ENCODE measurements around the gene C14orf39. TPM values are rescaled to one million over a fixed set of nuclear protein-coding genes. Genes with fewer than 3 reads are reported as not detected.
A peak's percentile ranks its signal among the peaks of the same experiment; 100 is the strongest.

The C14orf39 gene
- total RNA-seq, 1 experiment from 2014 or later = 2.5 TPM

DNA sequence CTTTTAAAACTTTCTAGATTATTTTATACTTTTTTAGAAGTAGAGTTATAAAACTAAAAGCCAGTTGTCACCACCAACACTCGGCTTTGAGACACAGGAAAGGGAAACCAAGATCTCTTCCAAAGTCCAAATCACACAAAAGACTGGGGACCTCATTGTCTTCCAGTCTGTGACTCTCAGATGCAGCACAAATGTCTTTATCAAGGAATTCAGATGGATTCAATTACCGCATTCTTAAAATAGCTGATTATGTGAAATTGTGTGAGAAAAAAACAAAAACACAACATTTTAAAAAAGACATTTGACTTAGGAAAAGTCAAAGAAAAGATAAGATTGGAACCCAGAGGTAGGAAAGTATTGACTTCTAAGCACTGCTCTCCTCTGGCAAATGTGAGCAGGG lies 19.6 kb upstream of the C14orf39 start:
- peak overlapping the region; percentile 72 for H3K4me3 Mint-ChIP-seq
- peaks cover 100% of the 10 kb centered on the region for H3K27me3 Mint-ChIP-seq (ENCODE audit: low read depth)
- peaks cover 44% of the 10 kb centered on the region for H3K4me1 Mint-ChIP-seq
- ChIA-PET POLR2A (interaction anchor here (1.9 kb wide), 1 partner anchor 11 kb away, joined by 8 read pairs; no protein-coding TSS in a partner anchor), CTCF (interaction anchor here (1.5 to 4.7 kb wide), 2 partner anchors 56 to 156 kb away, joined by 6 to 22 read pairs; no protein-coding TSS in a partner anchor)
- no peaks in the 10 kb centered on the region for H3K9me3 Mint-ChIP-seq
- DNase-seq (ENCODE audit: low spot score) (no peak), ATAC-seq (no peak)
- no peak overlapping the region for H3K27ac Mint-ChIP-seq
- H3K36me3 Mint-ChIP-seq = no peaks in the 10 kb centered on the region
- TF ChIP-seq, protein P1, sequence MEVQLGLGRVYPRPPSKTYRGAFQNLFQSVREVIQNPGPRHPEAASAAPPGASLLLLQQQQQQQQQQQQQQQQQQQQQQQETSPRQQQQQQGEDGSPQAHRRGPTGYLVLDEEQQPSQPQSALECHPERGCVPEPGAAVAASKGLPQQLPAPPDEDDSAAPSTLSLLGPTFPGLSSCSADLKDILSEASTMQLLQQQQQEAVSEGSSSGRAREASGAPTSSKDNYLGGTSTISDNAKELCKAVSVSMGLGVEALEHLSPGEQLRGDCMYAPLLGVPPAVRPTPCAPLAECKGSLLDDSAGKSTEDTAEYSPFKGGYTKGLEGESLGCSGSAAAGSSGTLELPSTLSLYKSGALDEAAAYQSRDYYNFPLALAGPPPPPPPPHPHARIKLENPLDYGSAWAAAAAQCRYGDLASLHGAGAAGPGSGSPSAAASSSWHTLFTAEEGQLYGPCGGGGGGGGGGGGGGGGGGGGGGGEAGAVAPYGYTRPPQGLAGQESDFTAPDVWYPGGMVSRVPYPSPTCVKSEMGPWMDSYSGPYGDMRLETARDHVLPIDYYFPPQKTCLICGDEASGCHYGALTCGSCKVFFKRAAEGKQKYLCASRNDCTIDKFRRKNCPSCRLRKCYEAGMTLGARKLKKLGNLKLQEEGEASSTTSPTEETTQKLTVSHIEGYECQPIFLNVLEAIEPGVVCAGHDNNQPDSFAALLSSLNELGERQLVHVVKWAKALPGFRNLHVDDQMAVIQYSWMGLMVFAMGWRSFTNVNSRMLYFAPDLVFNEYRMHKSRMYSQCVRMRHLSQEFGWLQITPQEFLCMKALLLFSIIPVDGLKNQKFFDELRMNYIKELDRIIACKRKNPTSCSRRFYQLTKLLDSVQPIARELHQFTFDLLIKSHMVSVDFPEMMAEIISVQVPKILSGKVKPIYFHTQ (CRISPR knock-in tag; IDR thresholded peaks at IDR 0.05) = no peak
- no peak for TF ChIP-seq SMAD4 (CRISPR knock-in tag; IDR thresholded peaks at IDR 0.05)
- TF ChIP-seq NFYB (CRISPR knock-in tag; conservative IDR thresholded peaks at IDR 0.05; ENCODE audit: low read depth) = no peak
- TF ChIP-seq TEAD1 (CRISPR knock-in tag; IDR thresholded peaks at IDR 0.05) = no peak
- TF ChIP-seq ZNF317 (CRISPR knock-in tag; IDR thresholded peaks at IDR 0.05; ENCODE audit: borderline replicate concordance, low read depth) = no peak
- TF ChIP-seq E2F5 (CRISPR knock-in tag; IDR thresholded peaks at IDR 0.05) = no peak
- no peak for TF ChIP-seq GTF2I (CRISPR knock-in tag; conservative IDR thresholded peaks at IDR 0.05)
- no peak for TF ChIP-seq RORB (CRISPR knock-in tag; IDR thresholded peaks at IDR 0.05)
- TF ChIP-seq, protein P2, sequence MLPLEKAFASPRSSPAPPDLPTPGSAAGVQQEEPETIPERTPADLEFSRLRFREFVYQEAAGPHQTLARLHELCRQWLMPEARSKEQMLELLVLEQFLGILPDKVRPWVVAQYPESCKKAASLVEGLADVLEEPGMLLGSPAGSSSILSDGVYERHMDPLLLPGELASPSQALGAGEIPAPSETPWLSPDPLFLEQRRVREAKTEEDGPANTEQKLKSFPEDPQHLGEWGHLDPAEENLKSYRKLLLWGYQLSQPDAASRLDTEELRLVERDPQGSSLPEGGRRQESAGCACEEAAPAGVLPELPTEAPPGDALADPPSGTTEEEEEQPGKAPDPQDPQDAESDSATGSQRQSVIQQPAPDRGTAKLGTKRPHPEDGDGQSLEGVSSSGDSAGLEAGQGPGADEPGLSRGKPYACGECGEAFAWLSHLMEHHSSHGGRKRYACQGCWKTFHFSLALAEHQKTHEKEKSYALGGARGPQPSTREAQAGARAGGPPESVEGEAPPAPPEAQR (CRISPR knock-in tag; IDR thresholded peaks at IDR 0.05) = no peak
- TF ChIP-seq ZNF423 (CRISPR knock-in tag; IDR thresholded peaks at IDR 0.05) = no peak
- TF ChIP-seq, protein P3, sequence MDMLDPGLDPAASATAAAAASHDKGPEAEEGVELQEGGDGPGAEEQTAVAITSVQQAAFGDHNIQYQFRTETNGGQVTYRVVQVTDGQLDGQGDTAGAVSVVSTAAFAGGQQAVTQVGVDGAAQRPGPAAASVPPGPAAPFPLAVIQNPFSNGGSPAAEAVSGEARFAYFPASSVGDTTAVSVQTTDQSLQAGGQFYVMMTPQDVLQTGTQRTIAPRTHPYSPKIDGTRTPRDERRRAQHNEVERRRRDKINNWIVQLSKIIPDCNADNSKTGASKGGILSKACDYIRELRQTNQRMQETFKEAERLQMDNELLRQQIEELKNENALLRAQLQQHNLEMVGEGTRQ (CRISPR knock-in tag; IDR thresholded peaks at IDR 0.05) = no peak
- TF ChIP-seq ETV6 (CRISPR knock-in tag; IDR thresholded peaks at IDR 0.05) = no peak
- no peak for TF ChIP-seq OVOL2 (CRISPR knock-in tag; IDR thresholded peaks at IDR 0.05; ENCODE audit: borderline replicate concordance)
- TF ChIP-seq, protein P4, sequence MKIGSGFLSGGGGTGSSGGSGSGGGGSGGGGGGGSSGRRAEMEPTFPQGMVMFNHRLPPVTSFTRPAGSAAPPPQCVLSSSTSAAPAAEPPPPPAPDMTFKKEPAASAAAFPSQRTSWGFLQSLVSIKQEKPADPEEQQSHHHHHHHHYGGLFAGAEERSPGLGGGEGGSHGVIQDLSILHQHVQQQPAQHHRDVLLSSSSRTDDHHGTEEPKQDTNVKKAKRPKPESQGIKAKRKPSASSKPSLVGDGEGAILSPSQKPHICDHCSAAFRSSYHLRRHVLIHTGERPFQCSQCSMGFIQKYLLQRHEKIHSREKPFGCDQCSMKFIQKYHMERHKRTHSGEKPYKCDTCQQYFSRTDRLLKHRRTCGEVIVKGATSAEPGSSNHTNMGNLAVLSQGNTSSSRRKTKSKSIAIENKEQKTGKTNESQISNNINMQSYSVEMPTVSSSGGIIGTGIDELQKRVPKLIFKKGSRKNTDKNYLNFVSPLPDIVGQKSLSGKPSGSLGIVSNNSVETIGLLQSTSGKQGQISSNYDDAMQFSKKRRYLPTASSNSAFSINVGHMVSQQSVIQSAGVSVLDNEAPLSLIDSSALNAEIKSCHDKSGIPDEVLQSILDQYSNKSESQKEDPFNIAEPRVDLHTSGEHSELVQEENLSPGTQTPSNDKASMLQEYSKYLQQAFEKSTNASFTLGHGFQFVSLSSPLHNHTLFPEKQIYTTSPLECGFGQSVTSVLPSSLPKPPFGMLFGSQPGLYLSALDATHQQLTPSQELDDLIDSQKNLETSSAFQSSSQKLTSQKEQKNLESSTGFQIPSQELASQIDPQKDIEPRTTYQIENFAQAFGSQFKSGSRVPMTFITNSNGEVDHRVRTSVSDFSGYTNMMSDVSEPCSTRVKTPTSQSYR (CRISPR knock-in tag; IDR thresholded peaks at IDR 0.05) = no peak
- TF ChIP-seq, protein P5, sequence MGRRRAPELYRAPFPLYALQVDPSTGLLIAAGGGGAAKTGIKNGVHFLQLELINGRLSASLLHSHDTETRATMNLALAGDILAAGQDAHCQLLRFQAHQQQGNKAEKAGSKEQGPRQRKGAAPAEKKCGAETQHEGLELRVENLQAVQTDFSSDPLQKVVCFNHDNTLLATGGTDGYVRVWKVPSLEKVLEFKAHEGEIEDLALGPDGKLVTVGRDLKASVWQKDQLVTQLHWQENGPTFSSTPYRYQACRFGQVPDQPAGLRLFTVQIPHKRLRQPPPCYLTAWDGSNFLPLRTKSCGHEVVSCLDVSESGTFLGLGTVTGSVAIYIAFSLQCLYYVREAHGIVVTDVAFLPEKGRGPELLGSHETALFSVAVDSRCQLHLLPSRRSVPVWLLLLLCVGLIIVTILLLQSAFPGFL (CRISPR knock-in tag; IDR thresholded peaks at IDR 0.05; ENCODE audit: borderline replicate concordance) = no peak
- no peak for TF ChIP-seq ZNF671 (CRISPR knock-in tag; IDR thresholded peaks at IDR 0.05)
- TF ChIP-seq TCF7 (CRISPR knock-in tag; IDR thresholded peaks at IDR 0.05; ENCODE audit: low read depth) = no peak
- no peak for TF ChIP-seq NR2C2 (CRISPR knock-in tag; IDR thresholded peaks at IDR 0.05)
- no peak for TF ChIP-seq CDX4 (CRISPR knock-in tag; IDR thresholded peaks at IDR 0.05; ENCODE audit: borderline replicate concordance)
- TF ChIP-seq MLX (CRISPR knock-in tag; IDR thresholded peaks at IDR 0.05) = no peak

All from WTC11 (cell line).